Left colon (tissue), 2 donors: ENCODE results near the gene ATP8B4. TPM values are rescaled to one million over a fixed set of nuclear protein-coding genes. Genes with fewer than 3 reads are reported as not detected.
A peak's percentile ranks its signal among the peaks of the same experiment; 100 is the strongest.
"Not testable (repeated sequence)": the region's sequence is repeated elsewhere in the genome, so short reads cannot be mapped to it uniquely, and the experiment has no call there.

Experiments
- ATAC-seq: fragments of 200-7000 bp; cut with Tn5 transposase; one replicate; pipeline ENCODE4 v1.9.1; 2020; ENCODE audit warnings: mild to moderate bottlenecking, moderate library complexity
- DNase-seq, 2 donors: peaks; one replicate each; pipeline ENCODE4 v3.0.0-alpha.2; 2020
- intact Hi-C, 2 donors: fragments of 100-400 bp; cut with DNase I in 1 of 2; cut with micrococcal nuclease in 1 of 2; formaldehyde crosslinking; loops; one replicate each; pipeline versions ENCODE4 v1.11.2 to v1.14.0; 2022; cut with DNase I, micrococcal nuclease
- long read RNA-seq: library from polyadenylated mRNA; unstranded; transcript quantifications from one replicate; pipeline ENCODE4 v2.0.0, GENCODE V29; 2021
- total RNA-seq, 2 donors: library from RNA; stranded (reverse); fragmentation: NEBNext Ultra II Directional; extraction: Animal tissue kit (Norgen Biotek cat#: 25700); gene quantifications; one replicate each; pipeline ENCODE4 v1.2.1, GENCODE V29; 2021
- donor health status: DM: no; HTN: no; CAD: no.
- donor health status: DM: yes; HTN: yes; CAD: no.

Gene ATP8B4, protein sequence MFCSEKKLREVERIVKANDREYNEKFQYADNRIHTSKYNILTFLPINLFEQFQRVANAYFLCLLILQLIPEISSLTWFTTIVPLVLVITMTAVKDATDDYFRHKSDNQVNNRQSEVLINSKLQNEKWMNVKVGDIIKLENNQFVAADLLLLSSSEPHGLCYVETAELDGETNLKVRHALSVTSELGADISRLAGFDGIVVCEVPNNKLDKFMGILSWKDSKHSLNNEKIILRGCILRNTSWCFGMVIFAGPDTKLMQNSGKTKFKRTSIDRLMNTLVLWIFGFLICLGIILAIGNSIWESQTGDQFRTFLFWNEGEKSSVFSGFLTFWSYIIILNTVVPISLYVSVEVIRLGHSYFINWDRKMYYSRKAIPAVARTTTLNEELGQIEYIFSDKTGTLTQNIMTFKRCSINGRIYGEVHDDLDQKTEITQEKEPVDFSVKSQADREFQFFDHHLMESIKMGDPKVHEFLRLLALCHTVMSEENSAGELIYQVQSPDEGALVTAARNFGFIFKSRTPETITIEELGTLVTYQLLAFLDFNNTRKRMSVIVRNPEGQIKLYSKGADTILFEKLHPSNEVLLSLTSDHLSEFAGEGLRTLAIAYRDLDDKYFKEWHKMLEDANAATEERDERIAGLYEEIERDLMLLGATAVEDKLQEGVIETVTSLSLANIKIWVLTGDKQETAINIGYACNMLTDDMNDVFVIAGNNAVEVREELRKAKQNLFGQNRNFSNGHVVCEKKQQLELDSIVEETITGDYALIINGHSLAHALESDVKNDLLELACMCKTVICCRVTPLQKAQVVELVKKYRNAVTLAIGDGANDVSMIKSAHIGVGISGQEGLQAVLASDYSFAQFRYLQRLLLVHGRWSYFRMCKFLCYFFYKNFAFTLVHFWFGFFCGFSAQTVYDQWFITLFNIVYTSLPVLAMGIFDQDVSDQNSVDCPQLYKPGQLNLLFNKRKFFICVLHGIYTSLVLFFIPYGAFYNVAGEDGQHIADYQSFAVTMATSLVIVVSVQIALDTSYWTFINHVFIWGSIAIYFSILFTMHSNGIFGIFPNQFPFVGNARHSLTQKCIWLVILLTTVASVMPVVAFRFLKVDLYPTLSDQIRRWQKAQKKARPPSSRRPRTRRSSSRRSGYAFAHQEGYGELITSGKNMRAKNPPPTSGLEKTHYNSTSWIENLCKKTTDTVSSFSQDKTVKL
- 1 to 10 TPM; 1.9 to 5.9 TPM for total RNA-seq
- long read RNA-seq, partial matches to known transcripts, result 0 of 2 reads
- long read RNA-seq, other reads (novel, unspliced or antisense), result 2 of 2 reads

DNA sequence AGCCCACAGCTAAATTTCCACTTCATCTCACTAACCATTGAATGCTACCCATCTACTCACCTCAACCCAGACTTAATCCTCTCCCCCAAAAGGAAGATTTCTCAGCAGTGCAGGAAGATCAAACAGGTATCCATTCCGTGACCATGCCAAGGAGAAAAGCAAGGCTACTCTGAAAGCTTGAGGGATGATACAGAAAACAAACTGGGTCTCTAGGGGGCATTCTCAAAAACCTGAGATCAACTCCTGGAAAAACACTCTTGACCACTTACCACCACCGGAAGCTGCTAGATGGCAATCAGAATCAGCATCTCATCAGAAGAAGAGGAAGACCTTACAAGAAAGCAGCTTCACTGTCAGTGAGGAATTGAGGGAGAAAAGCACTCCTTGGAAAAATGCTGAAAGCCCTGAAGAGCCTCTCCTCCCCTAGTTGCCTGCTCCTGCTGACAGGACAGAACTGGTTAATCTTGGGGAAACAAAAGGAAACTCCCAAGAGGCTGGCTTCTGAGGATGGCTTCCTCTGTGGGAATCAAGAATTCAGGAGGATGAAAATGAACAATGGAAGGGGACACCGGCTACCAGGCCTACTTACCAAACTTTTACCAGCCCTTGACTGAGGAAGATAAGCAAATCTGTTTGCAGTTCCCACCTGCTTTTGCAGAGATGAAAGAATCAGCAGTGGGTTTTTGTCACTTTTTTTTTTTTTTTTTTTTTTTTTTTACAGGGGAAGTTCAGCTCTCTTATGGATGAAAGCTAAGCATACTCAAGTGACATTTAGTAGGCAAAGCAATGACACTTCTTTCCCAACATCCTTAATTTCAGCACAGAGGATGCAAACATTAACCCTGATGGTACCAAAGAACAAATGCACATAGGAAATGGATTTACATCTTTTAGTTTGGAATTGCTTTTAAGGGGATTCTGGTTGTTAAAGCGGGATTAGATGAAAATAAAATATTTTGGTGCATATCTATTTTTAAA is at the start of gene ATP8B4:
Gene ATP8B4, minus strand, starts transcription at position 171 of the 978 bp plus-strand sequence. CDS start 12,267 bp downstream, outside the sequence.
- no peak for ATAC-seq
- intact Hi-C loops, result no loop called here

DNA sequence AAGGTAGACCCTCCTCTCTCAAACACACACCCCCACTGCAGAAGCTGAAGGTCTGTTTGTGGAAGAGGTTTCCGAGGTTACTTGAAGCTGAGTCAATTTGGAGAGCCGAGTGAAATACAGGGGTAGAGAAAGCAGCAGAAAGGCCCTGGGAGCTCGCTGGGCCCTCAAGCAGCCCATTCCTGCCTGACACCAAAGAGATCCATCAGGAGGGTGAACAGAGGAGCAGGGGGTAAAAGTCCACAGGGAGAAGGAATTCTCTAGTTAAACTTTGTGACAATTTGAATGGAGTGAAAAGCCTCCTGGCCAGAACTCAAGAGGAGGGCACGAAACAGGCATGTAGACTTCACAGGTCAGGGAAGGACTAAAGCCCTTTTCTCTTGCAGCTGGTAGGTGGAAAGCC is 49.3 kb upstream of the ATP8B4 start:
- ATAC-seq, result peak; percentile 36
- intact Hi-C loops, result no loop called here
- no peak for DNase-seq

More for the DNA sequence above, at the start of gene ATP8B4:
- DNase-seq, result no peak

DNA sequence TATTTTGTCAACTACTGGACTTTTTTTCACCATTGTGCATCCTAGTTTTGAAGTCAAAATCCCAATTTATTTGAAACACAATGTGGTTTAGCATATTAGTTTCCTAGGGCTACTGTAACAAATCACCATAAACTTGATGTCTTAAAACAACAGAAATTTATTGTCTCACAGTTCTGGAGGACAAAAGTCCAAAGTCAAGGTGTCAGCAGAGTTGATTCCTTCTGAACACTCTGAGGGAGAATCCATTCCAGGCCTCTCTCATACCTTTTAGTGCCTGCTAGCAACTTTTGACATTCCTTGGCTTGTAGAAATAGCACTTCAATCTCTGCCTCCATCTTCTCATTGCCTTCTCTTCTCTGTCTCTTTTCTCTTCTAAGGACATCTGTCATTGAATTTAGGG is 48.1 kb upstream of the ATP8B4 start:
- ATAC-seq, result peak; percentile 90
- no peak for DNase-seq
- intact Hi-C loops, result no loop called here

DNA sequence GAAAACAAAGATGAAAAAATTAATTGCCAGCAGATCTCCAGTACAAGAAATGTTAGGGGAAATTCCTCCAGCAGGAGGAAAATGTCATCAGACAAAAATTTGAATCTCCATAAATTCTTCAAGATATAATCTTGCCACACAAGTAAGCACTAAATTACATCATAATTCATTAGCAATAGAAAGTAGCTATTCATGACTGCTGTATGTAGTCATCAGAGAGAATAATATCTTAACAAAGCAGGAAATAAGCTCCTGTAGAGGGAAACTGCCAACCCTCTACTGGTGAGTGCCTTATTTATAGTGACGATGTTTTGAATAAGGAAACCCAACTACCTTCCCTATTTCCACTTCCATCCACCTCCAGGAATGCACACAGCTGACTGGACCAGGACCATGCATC is 47.2 kb upstream of the ATP8B4 start:
- DNase-seq, result no peak
- intact Hi-C loops, result no loop called here
- ATAC-seq, result peak; percentile 37

DNA sequence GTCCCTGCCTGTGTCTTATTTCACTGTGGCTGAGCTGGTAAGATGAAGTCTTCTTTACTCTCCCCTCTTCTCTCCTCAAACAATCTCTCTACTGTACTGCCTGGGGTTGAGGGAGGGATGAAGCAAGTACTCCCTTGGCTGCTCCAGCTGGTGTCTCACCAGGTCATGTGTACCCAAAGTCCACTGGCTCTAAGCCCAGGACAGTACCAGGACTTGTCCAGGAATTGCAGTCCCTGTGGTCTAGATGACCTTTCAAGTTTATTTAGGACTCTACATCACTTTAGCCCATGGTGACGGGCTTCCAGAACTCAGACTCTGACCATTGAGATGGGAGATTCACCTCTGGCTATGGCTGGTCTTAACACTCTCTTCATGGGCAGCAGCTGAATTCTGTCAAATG is 45.4 kb upstream of the ATP8B4 start:
- no peak for ATAC-seq
- intact Hi-C loops, result no loop called here
- DNase-seq, result no peak

DNA sequence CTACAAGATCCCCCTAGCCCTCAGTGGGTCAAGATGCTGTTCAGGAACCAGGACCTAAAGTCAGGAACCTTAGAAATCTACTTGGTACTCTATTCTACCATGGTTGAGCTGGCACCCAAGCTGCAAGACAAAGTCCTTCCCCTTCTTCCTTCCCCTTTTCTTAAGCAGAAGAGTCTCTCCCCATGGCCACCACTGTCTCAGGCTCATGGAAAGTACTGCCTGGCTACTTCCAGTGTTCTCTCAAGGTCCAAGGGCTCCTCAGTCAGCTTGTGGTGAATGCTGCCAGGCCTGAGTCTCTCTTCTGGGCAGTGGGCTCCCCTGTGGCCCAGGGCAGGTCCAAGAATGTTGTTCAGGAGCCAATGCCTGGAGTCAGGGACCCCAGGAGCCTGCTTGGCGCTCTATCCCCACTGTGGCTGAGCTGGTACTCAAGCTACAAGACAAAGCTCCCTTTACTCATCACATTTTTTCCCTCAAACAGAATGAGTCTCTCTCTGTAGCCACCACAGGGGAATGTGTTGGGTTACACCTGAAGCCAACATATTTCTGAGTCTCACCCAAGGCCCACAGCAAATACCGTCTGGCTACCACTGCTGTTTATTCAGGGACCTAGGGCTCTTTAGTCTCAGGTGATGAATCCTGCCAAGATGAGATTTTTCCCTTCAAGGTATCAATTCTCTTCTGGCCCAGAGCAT is 44.8 kb upstream of the ATP8B4 start:
- DNase-seq, result no peak
- ATAC-seq, result no peak
- intact Hi-C loops, result no loop called here

DNA sequence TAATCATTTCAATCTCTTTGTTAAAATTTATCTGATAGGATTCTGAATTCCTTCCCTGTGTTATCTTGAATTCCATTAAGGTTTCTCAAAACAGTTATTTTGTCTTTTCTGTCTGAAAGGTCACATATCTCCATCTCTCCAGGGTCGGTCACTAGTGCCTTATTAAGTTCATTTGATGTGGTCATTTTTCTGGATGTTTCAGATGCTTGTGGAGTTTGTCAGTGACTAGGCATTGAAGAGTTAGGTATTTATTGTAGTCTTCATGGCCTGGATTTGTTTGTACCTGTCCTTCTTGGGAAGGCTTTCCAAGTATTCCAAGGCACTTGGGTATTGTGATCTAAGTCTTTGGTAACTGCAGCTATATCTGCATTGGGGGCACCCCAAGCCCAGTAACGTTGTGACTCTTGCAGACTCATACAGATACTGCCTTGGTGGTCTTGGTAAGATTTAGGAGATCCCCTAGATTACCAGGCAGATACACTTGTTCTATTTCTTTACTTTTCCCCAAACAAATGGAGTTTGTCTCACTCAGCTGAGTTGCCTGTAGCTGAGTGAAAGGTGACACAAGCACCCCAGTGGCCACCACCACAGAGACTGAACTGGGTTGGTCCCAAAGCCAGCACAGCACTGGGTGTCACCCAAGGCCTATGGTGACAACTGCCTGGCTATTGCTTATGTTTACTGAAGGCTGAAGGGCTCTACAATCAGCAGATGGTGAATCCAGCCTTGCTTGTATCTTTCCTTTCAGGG is 44.1 kb upstream of the ATP8B4 start:
- no peak for DNase-seq
- intact Hi-C loops, result no loop called here
- ATAC-seq, result peak; percentile 45

DNA sequence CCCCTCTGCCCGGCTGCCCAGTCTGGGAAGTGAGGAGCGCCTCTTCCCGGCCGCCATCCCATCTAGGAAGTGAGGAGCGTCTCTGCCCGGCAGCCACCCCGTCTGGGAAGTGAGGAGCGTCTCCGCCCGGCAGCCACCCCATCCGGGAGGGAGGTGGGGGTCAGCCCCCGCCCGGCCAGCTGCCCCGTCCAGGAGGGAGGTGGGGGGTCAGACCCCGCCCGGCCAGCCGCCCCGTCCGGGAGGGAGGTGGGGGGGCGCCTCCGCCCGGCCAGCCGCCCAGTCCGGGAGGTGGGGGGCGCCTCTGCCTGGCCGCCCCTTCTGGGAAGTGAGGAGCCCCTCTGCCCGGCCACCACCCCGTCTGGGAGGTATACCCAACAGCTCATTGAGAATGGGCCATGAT is 39.2 kb upstream of the ATP8B4 start:
- ATAC-seq, intact Hi-C loops, DNase-seq: not testable (repeated sequence)

DNA sequence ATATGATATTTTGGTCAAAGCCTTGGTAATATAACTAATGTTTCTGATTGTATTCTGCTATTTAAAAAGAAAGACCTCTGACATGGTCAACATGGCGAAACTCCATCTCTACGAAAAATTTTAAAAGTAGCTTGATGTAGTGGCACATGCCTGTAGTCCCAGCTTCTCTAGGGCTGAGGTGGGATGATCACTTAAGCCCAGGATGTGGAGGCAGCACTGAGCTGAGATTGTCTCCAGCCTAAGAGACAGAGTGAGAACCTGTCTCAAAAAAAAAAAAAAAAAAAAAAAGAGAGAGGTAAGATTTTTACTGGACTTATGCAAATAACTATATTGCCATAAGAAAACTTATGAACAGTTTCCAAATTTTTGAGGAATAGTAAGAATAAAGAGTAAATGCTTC is 32.4 kb upstream of the ATP8B4 start:
- ATAC-seq (no peak), DNase-seq (no peak)
- intact Hi-C loops, result no loop called here

DNA sequence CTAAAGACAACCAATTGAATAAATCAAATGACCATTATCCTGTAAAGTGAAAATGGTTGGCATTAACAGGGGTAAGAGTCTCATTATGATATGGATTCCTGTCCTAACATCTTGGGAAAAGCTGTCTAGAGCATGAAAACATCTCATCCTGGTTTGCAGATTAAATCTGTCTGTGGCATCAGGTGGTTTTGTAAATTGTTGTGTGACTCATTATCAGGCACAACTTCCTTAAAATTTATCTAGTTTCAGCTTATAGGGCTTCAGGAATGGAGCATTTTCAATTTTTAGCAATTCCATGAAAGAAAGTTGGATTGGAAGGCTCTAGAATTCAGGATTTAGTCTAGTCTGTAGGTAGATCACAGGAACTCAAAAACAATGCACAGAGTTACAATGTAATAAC is 31.8 kb upstream of the ATP8B4 start:
- ATAC-seq (no peak), DNase-seq (no peak)
- intact Hi-C loops, result no loop called here

DNA sequence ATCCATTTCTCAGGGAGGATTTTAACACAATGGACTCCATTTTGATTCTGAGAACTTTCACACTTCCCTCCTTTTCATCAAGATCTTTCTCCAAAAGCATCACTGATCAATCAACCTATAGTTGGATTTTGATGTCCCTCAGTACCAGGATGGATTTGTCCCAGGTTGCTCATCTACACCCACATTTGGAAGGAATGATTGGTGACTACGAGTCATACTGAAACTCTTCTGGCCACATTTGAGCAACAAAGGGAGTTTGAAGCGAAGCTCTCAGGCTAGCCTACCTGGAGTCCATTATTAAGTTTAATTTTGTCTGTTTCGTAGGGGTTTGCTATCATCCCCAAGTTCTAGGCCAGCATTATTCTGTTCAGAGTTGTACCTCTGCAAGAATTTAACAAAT is 31.3 kb upstream of the ATP8B4 start:
- ATAC-seq (no peak), DNase-seq (no peak)
- intact Hi-C loops, result no loop called here

DNA sequence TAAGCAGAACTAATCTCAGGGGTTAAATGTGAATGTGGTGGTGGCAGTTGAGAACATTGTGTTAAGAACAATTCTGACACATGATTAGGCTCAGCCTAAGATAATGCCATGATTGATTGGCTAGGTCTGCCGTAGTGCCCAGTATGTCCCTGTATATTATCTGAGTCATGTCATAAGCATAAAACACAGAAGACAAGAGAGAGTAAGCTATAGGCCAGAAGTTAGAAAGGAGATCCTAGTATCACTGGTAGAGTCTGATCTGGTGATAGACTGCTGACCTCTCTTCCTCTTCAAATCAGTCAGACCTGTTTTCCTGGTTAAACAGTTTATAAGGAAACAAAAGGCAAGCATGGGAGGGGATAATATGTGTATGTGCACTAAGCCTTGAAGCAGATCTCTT is 30.1 kb upstream of the ATP8B4 start:
- no peak for DNase-seq
- peak; percentile 84 for ATAC-seq
- intact Hi-C loops, result loop anchor here in 1 of 2 donors (5.0 to 10.0 kb wide), 2 partner anchors 912 to 1284 kb away; no protein-coding TSS in a partner anchor

DNA sequence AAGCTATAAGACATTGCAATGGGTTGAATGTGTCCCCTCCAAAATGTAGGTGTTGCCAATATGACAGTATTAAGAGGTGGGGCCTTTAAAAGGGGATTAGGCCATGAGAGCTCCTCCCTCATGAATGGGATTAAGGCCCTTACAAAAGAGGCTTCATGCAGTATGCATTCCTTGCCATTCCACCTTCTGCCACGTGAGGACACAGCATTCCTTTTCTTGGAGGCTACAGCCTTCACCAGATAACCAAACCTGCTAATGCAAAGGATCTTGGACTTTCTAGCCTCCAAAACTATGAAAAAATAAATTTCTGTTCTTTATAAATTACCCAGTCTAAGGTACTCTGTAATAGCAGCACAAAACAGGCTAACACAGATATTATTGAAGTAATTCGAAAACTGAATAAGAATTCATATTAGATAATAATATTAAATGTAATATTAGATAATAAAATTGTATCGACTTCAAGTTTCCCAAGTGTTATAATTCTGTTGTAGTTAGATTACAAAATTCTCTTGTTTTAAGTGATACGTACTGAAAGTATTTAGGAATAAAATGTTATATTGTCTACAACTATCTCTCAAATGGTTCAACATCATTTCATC is 29.4 kb upstream of the ATP8B4 start:
- intact Hi-C loops, result loop anchor here in 1 of 2 donors (5.0 to 10.0 kb wide), 2 partner anchors 911 to 1284 kb away; no protein-coding TSS in a partner anchor
- peak; percentile 73 for ATAC-seq
- peak in 1 of 2 donors; percentile 38 for DNase-seq

DNA sequence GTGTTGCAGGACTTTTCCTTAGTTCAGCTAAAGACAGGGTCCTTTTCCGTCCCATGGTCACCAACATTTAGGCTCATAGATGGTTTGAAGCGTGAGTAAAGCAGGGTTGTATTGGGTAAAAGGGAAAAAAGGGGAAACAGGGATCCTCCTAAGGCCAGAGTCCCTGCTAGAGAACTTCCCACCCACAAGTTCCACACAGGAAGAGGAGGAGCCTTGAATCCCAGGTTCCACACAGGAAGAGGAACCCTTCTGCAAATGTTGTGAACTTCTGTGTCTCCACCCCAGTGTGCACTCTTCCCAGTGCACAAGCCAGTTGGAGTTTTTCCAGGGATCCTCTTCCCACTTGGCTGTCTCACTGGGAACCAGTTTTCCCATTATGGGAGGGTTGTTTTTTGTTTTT is 27.6 kb upstream of the ATP8B4 start:
- intact Hi-C loops, result loop anchor here in 1 of 2 donors (5.0 to 10.0 kb wide), 2 partner anchors 909 to 1282 kb away; no protein-coding TSS in a partner anchor
- DNase-seq, result no peak
- peak; percentile 43 for ATAC-seq

DNA sequence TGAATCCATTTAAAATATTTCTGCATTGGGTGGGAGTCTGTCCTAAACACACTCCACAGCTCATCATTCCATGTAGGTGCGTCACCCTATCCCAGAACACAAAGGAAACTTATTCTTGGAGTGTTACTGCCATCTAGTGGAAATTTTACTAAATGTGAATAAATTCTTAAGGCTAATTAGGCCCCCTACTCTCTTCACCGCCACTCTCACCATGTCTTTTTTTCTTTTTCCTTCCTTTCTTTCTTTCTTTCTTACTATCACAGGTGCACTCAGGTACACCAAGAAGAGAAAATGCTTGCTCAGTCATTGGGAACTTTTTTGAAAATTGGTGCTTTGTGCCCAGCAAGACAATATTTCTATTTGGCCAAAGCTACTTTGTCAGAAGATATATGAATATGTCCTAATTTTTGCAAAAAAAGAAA is 26.4 kb upstream of the ATP8B4 start:
- no peak for DNase-seq
- intact Hi-C loops, result loop anchor here in 1 of 2 donors (5.0 to 10.0 kb wide), 2 partner anchors 908 to 1281 kb away; no protein-coding TSS in a partner anchor
- peak; percentile 55 for ATAC-seq
